Mesendoderm (in vitro differentiated cells): ENCODE measurements around the gene LYAR.

Experiments used
- DNase-seq: peaks from one replicate; pipeline ENCODE4 v3.0.0; 2013
- H2AK5ac ChIP-seq: 2 replicates; pipeline ENCODE4 v1.6.1; 2013; ENCODE audit warnings: low read length, inconsistent platforms
- H2BK120ac ChIP-seq: 2 replicates; pipeline ENCODE4 v1.6.1; 2013; ENCODE audit warnings: low read depth, mild to moderate bottlenecking, low read length, moderate library complexity, mixed read lengths
- H2BK15ac ChIP-seq: replicated peaks from 2 replicates; pipeline ENCODE4 v1.6.1; 2013; ENCODE audit warnings: low read depth, mild to moderate bottlenecking, moderate library complexity
- H2BK5ac ChIP-seq: 2 replicates; pipeline ENCODE4 v1.6.1; 2013; ENCODE audit warnings: low read length, inconsistent platforms
- H3K18ac ChIP-seq: 2 replicates; pipeline ENCODE4 v1.6.1; 2013; ENCODE audit warnings: mild to moderate bottlenecking, low read length, mixed read lengths
- H3K23ac ChIP-seq: one replicate; pipeline ENCODE4 v1.6.1; 2013; ENCODE audit warnings: low read length
- H3K27ac ChIP-seq: 2 replicates; pipeline ENCODE4 v1.5.1; 2013; ENCODE audit warnings: low read depth, mild to moderate bottlenecking, inconsistent platforms, low read length, moderate library complexity
- H3K27me3 ChIP-seq: 2 replicates; pipeline ENCODE4 v1.6.1; 2013; ENCODE audit warnings: low read length, control low read depth, mild to moderate bottlenecking, inconsistent platforms; ENCODE audit not compliant: insufficient read depth, poor library complexity
- H3K36me3 ChIP-seq: 2 replicates; pipeline ENCODE4 v1.6.1; 2013; ENCODE audit warnings: low read length, inconsistent platforms; ENCODE audit not compliant: control insufficient read depth, insufficient read depth
- H3K4ac ChIP-seq: one replicate; pipeline ENCODE4 v1.6.1; 2013; ENCODE audit warnings: low read depth, mild to moderate bottlenecking, low read length, moderate library complexity
- H3K4me1 ChIP-seq: 2 replicates; pipeline ENCODE4 v1.6.1; 2013; ENCODE audit warnings: low read depth, low read length, inconsistent platforms; ENCODE audit not compliant: control insufficient read depth
- H3K4me2 ChIP-seq: 2 replicates; pipeline ENCODE4 v1.6.1; 2013; ENCODE audit warnings: low read length
- H3K4me3 ChIP-seq: 2 replicates; pipeline ENCODE4 v1.5.1; 2013; ENCODE audit warnings: mild to moderate bottlenecking, low read length
- H3K56ac ChIP-seq: one replicate; pipeline ENCODE4 v1.6.1; 2013; ENCODE audit warnings: low read length
- H3K79me1 ChIP-seq: 2 replicates; pipeline ENCODE4 v1.6.1; 2013; ENCODE audit warnings: low read length, inconsistent platforms
- H3K79me2 ChIP-seq: 2 replicates; pipeline ENCODE4 v1.6.1; 2013; ENCODE audit warnings: mild to moderate bottlenecking, low read length; ENCODE audit not compliant: control insufficient read depth, insufficient read depth
- H3K9ac ChIP-seq: 2 replicates; pipeline ENCODE4 v1.6.1; 2013; ENCODE audit warnings: low read length, inconsistent platforms
- H4K5ac ChIP-seq: one replicate; pipeline ENCODE4 v1.6.1; 2013; ENCODE audit warnings: low read length
- H4K8ac ChIP-seq: one replicate; pipeline ENCODE4 v1.6.1; 2013; ENCODE audit warnings: low read depth, mild to moderate bottlenecking, control low read depth, low read length, moderate library complexity
- WGBS: extraction: QIAGEN DNeasy Blood & Tissue Kit; methylation state at CpG from one replicate; pipeline ENCODE4 v1.1.7; 2013; ENCODE audit warnings: low lambda C conversion rate, missing lambda C conversion rate; ENCODE audit not compliant: insufficient coverage; ENCODE audit errors: extremely low coverage; 5-methylcytosine and 5-hydroxymethylcytosine counted together

The LYAR gene

GRCh38 chr4:4293279-4293678 is 3.3 kb upstream of the LYAR start:
- Histone ChIP-seq H3K27me3 (no peaks in the 10 kb centered on the region), H3K4me3 (no peak overlapping the region), H3K18ac (no peak overlapping the region), H3K23ac (no peak overlapping the region), H3K9ac (no peak overlapping the region), H3K4ac (no peak overlapping the region), H3K36me3 (no peaks in the 10 kb centered on the region), H3K79me2 (peaks cover 19% of the 10 kb centered on the region), H3K56ac (no peak overlapping the region), H4K8ac (no peak overlapping the region), H3K4me2 (no peak overlapping the region), H4K5ac (no peak overlapping the region), H3K79me1 (peaks cover 29% of the 10 kb centered on the region), H3K4me1 (peaks cover 4% of the 10 kb centered on the region), H2BK120ac (no peak overlapping the region), H2AK5ac (no peak overlapping the region), H3K27ac (no peak overlapping the region), H2BK15ac (no peak overlapping the region), H2BK5ac (no peak overlapping the region)
- no CpG with 5 or more reads among the region's 3 CpGs for WGBS
- DNase-seq, result no peak

GRCh38 chr4:4289597-4289940 is 385 bp downstream of the LYAR start:
- Histone ChIP-seq H2BK15ac (no peak overlapping the region), H3K27ac (no peak overlapping the region), H3K4me3 (peak overlapping the region; percentile 75), H2BK120ac (no peak overlapping the region), H3K4me1 (peaks cover 4% of the 10 kb centered on the region), H3K23ac (no peak overlapping the region), H4K8ac (no peak overlapping the region), H2AK5ac (no peak overlapping the region), H4K5ac (no peak overlapping the region), H3K27me3 (no peaks in the 10 kb centered on the region), H3K56ac (peak overlapping the region; percentile 91), H3K79me2 (peaks cover 34% of the 10 kb centered on the region), H3K9ac (peak overlapping the region; percentile 84), H3K36me3 (peaks cover 8% of the 10 kb centered on the region), H2BK5ac (no peak overlapping the region), H3K79me1 (peaks cover 36% of the 10 kb centered on the region), H3K4me2 (peak overlapping the region; percentile 83), H3K4ac (no peak overlapping the region), H3K18ac (no peak overlapping the region)
- WGBS, result no CpG with 5 or more reads among the region's 10 CpGs
- peak; percentile 16 for DNase-seq

GRCh38 chr4:4289055-4289454 is 899 bp downstream of the LYAR start:
- Histone ChIP-seq H3K4me1 (peaks cover 4% of the 10 kb centered on the region), H3K4ac (no peak overlapping the region), H4K8ac (no peak overlapping the region), H3K79me2 (peaks cover 34% of the 10 kb centered on the region), H2BK120ac (no peak overlapping the region), H2BK15ac (no peak overlapping the region), H4K5ac (no peak overlapping the region), H3K18ac (no peak overlapping the region), H3K23ac (peak overlapping the region; percentile 7), H2AK5ac (no peak overlapping the region), H3K9ac (peak overlapping the region; percentile 84), H3K4me3 (peak overlapping the region; percentile 75), H3K36me3 (peaks cover 8% of the 10 kb centered on the region), H3K27ac (no peak overlapping the region), H3K79me1 (peaks cover 36% of the 10 kb centered on the region), H2BK5ac (no peak overlapping the region), H3K56ac (peak overlapping the region; percentile 91), H3K27me3 (no peaks in the 10 kb centered on the region), H3K4me2 (peak overlapping the region; percentile 83)
- DNase-seq, result no peak
- WGBS, result no CpG with 5 or more reads among the region's 3 CpGs

- H4K5ac ChIP-seq, result no peak overlapping the region
- no peaks in the 10 kb centered on the region for H3K27me3 ChIP-seq
- H3K36me3 ChIP-seq, result peaks cover 8% of the 10 kb centered on the region
- H3K23ac ChIP-seq, result no peak overlapping the region
- no peak for DNase-seq
- H3K9ac ChIP-seq, result no peak overlapping the region
- peaks cover 4% of the 10 kb centered on the region for H3K4me1 ChIP-seq
- no peak overlapping the region for H3K4ac ChIP-seq
- no peak overlapping the region for H2BK15ac ChIP-seq
- H2BK120ac ChIP-seq, result no peak overlapping the region
- no peak overlapping the region for H3K4me3 ChIP-seq
- no peak overlapping the region for H3K4me2 ChIP-seq
- no peak overlapping the region for H4K8ac ChIP-seq
- peaks cover 34% of the 10 kb centered on the region for H3K79me2 ChIP-seq
- peaks cover 30% of the 10 kb centered on the region for H3K79me1 ChIP-seq
- no peak overlapping the region for H3K27ac ChIP-seq
- no peak overlapping the region for H2BK5ac ChIP-seq
- H2AK5ac ChIP-seq, result no peak overlapping the region
- H3K18ac ChIP-seq, result no peak overlapping the region
- no peak overlapping the region for H3K56ac ChIP-seq
Measured at GRCh38 chr4:4288098-4288497, 1.9 kb downstream of the LYAR start.

- Histone ChIP-seq H3K36me3 (peaks cover 12% of the 10 kb centered on the region), H3K27ac (no peak overlapping the region), H3K23ac (no peak overlapping the region), H3K18ac (no peak overlapping the region), H2BK120ac (no peak overlapping the region), H4K5ac (no peak overlapping the region), H3K4me3 (no peak overlapping the region), H3K4me2 (no peak overlapping the region), H3K79me1 (peaks cover 22% of the 10 kb centered on the region), H3K4me1 (peaks cover 2% of the 10 kb centered on the region), H3K4ac (no peak overlapping the region), H4K8ac (no peak overlapping the region), H2BK5ac (no peak overlapping the region), H3K9ac (no peak overlapping the region), H2AK5ac (no peak overlapping the region), H3K79me2 (peaks cover 30% of the 10 kb centered on the region), H3K56ac (no peak overlapping the region), H3K27me3 (no peaks in the 10 kb centered on the region), H2BK15ac (no peak overlapping the region)
- WGBS, result no CpG with 5 or more reads among the region's 11 CpGs
- no peak for DNase-seq
Measured at GRCh38 chr4:4284827-4285618, 4.9 kb downstream of the LYAR start.

- Histone ChIP-seq H3K4ac (no peak overlapping the region), H3K4me2 (no peak overlapping the region), H3K9ac (no peak overlapping the region), H4K5ac (no peak overlapping the region), H3K27me3 (no peaks in the 10 kb centered on the region), H2BK15ac (no peak overlapping the region), H2BK120ac (no peak overlapping the region), H3K4me1 (no peaks in the 10 kb centered on the region), H3K56ac (no peak overlapping the region), H3K23ac (no peak overlapping the region), H2BK5ac (no peak overlapping the region), H2AK5ac (no peak overlapping the region), H3K4me3 (no peak overlapping the region), H3K79me1 (peaks cover 7% of the 10 kb centered on the region), H4K8ac (no peak overlapping the region), H3K27ac (no peak overlapping the region), H3K36me3 (peaks cover 16% of the 10 kb centered on the region), H3K18ac (no peak overlapping the region), H3K79me2 (peaks cover 7% of the 10 kb centered on the region)
- no peak for DNase-seq
- WGBS, result 100% methylated on average over 1 of the region's 6 CpGs
Measured at GRCh38 chr4:4281787-4282186, 8.2 kb downstream of the LYAR start.
